ENCODE measurements around the gene CCL1. TPM values are rescaled to one million over a fixed set of nuclear protein-coding genes. Genes with fewer than 3 reads are reported as not detected.

The CCL1 gene
- total and polyA plus RNA-seq, 10 of the 15 experiments (the other 5 are each of a cell fraction or from before 2014, with no cell fraction given) = 0.14 to 1.8 (median 0.40) TPM; not detected in 3

DNA sequence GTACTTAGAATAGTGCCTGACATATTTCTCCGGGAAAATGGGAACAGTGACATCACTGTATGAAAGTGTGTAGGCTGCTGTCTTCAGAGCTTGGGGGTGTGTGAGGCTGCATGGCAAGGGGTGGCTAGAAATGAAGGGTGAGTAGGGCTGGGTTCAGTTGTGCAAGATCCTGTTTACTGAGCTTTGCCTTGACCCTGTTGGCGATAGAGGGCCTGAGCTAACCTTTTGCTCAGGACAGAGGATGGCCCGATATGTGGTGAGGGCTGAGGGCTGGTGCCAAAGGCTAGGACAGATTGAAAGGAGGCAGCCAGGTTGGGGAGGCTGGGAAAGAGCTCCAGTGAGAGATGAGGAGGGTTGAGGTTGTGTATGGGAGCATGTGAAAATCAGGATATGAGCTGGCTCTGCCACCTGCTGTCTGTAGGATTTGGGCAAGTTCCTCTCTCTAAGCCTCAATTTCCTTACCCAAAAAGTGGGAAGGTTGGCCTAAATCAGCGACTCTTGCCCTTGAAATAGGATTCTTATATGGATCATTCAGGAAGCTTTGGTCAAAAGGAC, 6.0 kb upstream of the CCL1 start:
- BruUV-seq (replicated peaks) = no TSS peak
- ChIA-PET CTCF (interaction anchor here (1.1 to 7.2 kb wide), 7 partner anchors 7 to 197 kb away, joined by 4 to 66 read pairs (median 5); partner anchors contain the start of genes CCL1 and CCL13), SMC1A (ENCODE audit: uncharacterized antibody, unreplicated experiment) (interaction anchor here (1.8 kb wide), 1 partner anchor 14 kb away, joined by 7 read pairs; no protein-coding TSS in a partner anchor), POLR2A (no interaction called here), RAD21 (ENCODE audit: unreplicated experiment) (no interaction called here)
- ATAC-seq (no peak), DNase-seq (ENCODE audit: low read depth, low spot score) (no peak), FAIRE-seq (no peak)
- TF ChIP-seq JUND (IDR thresholded peaks at IDR 0.05; ENCODE audit: low read depth, low read length) = no peak
- TF ChIP-seq NFYB (IDR thresholded peaks at IDR 0.05; ENCODE audit: insufficient read depth, low read depth, low read length) = no peak
- TF ChIP-seq, protein P1, sequence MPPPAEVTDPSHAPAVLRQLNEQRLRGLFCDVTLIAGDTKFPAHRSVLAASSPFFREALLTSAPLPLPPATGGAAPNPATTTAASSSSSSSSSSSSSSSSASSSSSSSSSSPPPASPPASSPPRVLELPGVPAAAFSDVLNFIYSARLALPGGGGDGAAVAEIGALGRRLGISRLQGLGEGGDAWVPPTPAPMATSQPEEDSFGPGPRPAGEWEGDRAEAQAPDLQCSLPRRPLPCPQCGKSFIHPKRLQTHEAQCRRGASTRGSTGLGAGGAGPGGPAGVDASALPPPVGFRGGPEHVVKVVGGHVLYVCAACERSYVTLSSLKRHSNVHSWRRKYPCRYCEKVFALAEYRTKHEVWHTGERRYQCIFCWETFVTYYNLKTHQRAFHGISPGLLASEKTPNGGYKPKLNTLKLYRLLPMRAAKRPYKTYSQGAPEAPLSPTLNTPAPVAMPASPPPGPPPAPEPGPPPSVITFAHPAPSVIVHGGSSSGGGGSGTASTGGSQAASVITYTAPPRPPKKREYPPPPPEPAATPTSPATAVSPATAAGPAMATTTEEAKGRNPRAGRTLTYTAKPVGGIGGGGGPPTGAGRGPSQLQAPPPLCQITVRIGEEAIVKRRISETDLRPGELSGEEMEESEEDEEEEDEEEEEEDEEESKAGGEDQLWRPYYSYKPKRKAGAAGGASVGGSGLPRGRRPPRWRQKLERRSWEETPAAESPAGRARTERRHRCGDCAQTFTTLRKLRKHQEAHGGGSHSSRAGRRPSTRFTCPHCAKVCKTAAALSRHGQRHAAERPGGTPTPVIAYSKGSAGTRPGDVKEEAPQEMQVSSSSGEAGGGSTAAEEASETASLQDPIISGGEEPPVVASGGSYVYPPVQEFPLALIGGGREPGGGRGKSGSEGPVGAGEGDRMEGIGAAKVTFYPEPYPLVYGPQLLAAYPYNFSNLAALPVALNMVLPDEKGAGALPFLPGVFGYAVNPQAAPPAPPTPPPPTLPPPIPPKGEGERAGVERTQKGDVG (CRISPR knock-in tag; IDR thresholded peaks at IDR 0.05) = no peak
- WGBS (ENCODE audit: insufficient coverage, insufficient replicate concordance, low lambda C conversion rate, missing lambda C conversion rate) = 32% methylated on average over 4 of the region's 4 CpGs
- Histone ChIP-seq H3K9ac (ENCODE audit: control insufficient read depth, insufficient read depth, low read length) (no peak overlapping the region), H2AFZ (ENCODE audit: control insufficient read depth, low read depth, low read length) (no peak overlapping the region), H3K79me2 (ENCODE audit: control insufficient read depth, insufficient read depth, low read length) (no peaks in the 10 kb centered on the region), H3K9me3 (replicated peaks; ENCODE audit: control insufficient read depth, insufficient read depth, low read length) (no peaks in the 10 kb centered on the region), H3K27ac (ENCODE audit: control insufficient read depth, insufficient read depth) (no peak overlapping the region), H4K20me1 (ENCODE audit: control insufficient read depth, insufficient read depth) (no peaks in the 10 kb centered on the region), H3K4me2 (ENCODE audit: control insufficient read depth, insufficient read depth) (no peak overlapping the region), H3K4me1 (ENCODE audit: control insufficient read depth, insufficient read depth, low read length) (peaks cover 16% of the 10 kb centered on the region), H3K27me3 (replicated peaks in 1 of 2; ENCODE audit: control insufficient read depth in 2 of 2, insufficient read depth in 2 of 2, low read length in 1 of 2) (peaks cover 2 to 17% of the 10 kb centered on the region in 2 experiments; a peak in 3 of 4 replicates), H3K36me3 (ENCODE audit: control insufficient read depth in 2 of 2, insufficient read depth in 2 of 2, low read length in 1 of 2) (no peaks in the 10 kb centered on the region), H3K4me3 (no peak overlapping the region)
- in situ Hi-C loops (cut with MboI) (no loop called here), intact Hi-C loops (cut with micrococcal nuclease; ENCODE audit: unreplicated experiment) (no loop called here)

Data from GM12878 (cell line).